ENCODE measurements around the gene TNNI2. TPM values are rescaled to one million over a fixed set of nuclear protein-coding genes. Genes with fewer than 3 reads are reported as not detected.
"Not testable (repeated sequence)": the region's sequence is repeated elsewhere in the genome, so short reads cannot be mapped to it uniquely, and the experiment has no call there.

TNNI2 gene
- total and polyA plus RNA-seq, 2 donors (not counting 1 experiment from before 2014, with no cell fraction given): 2.9 to 12.9 TPM

DNA sequence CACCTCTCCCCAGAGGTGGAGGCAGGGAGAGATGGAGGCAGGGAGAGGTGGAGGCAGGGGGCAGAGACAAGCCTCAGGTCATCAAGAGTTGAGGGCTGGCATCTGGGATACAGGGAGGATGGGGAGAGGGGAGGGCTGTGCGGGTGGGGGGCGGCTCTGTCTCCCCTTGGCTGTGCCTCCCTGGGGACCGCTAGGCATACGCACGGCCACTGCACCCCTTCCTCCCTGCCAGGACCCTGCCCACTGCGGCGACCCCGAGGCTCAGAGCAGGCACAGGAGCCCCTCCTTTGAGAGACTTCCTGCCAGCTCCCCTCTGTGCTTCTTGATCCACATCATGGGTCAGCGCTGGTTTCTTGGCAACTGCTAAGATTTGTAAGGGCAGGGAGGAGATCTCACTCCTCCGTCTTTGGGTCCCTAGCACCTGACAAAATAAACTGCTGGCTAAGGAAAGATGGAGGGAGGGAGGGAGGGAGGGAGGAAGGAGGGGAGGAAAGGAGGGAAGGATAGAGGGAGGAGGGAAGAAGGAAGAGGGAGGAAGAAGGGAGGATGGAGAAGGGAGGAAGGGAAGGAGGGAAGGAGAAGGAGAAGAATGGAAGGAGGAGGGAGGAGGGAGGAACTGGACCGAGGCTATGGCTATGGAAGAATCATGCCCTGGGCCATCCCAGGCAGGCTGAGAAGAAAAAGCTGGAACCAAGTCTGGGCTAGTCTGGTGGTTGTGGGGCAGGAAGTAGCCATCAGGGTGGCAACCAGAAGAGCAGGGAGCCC is 34.4 kb downstream of the TNNI2 start:
- CTCF ChIA-PET: interaction anchor here (1.1 kb wide), 1 partner anchor 9 kb away, joined by 5 read pairs; no protein-coding TSS in a partner anchor
- Mint-ChIP-seq H3K27me3 (no peaks in the 10 kb centered on the region), H3K4me3 (no peak overlapping the region), H3K27ac (peak overlapping the region; percentile 59), H3K9me3 (ENCODE audit: insufficient read depth) (no peaks in the 10 kb centered on the region), H3K4me1 (peaks cover 61% of the 10 kb centered on the region)
- no peak overlapping the region for H3K4me3 ChIP-seq (ENCODE audit: control extremely low read depth in 1 of 5, extremely low read depth in 1 of 5, insufficient read depth in 1 of 5, low read depth in 2 of 5, low read length in 4 of 5)
- DNase-seq: no peak
- H3K27ac ChIP-seq (ENCODE audit: low read length in 2 of 2): peak overlapping the region in 1 of 2 donors; percentile 62
- no peak overlapping the region for H3K9ac ChIP-seq (ENCODE audit: low read length)
- peak overlapping the region; percentile 12 for H3K4me2 ChIP-seq (replicated peaks; ENCODE audit: low read depth, low read length, poor library complexity, severe bottlenecking)
- POLR2A ChIA-PET: interaction anchor here (0.7 kb wide), 1 partner anchor 25 kb away, joined by 7 read pairs; no protein-coding TSS in a partner anchor
- H3K9me3 ChIP-seq (ENCODE audit: control extremely low read depth in 1 of 3, control insufficient read depth in 2 of 3, insufficient read depth in 1 of 3, low read length in 2 of 3): no peaks in the 10 kb centered on the region
- H3K4me1 ChIP-seq (ENCODE audit: control insufficient read depth in 2 of 2, insufficient read depth in 2 of 2, low read length in 2 of 2): peaks cover 34 to 85% of the 10 kb centered on the region in 2 donors
- TF ChIP-seq, protein P1, sequence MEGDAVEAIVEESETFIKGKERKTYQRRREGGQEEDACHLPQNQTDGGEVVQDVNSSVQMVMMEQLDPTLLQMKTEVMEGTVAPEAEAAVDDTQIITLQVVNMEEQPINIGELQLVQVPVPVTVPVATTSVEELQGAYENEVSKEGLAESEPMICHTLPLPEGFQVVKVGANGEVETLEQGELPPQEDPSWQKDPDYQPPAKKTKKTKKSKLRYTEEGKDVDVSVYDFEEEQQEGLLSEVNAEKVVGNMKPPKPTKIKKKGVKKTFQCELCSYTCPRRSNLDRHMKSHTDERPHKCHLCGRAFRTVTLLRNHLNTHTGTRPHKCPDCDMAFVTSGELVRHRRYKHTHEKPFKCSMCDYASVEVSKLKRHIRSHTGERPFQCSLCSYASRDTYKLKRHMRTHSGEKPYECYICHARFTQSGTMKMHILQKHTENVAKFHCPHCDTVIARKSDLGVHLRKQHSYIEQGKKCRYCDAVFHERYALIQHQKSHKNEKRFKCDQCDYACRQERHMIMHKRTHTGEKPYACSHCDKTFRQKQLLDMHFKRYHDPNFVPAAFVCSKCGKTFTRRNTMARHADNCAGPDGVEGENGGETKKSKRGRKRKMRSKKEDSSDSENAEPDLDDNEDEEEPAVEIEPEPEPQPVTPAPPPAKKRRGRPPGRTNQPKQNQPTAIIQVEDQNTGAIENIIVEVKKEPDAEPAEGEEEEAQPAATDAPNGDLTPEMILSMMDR (IDR thresholded peaks at IDR 0.05): no peak
- TF ChIP-seq EZH2 (IDR thresholded peaks at IDR 0.05; ENCODE audit: borderline replicate concordance, insufficient read depth, low read depth, low read length, poor library complexity, severe bottlenecking): no peak
- no peaks in the 10 kb centered on the region for H3K27me3 ChIP-seq (replicated peaks in 1 of 4; ENCODE audit: control extremely low read depth in 1 of 4, control insufficient read depth in 3 of 4, insufficient read depth in 4 of 4, low read length in 3 of 4)
- 86% methylated on average over 7 of the region's 11 CpGs for WGBS (ENCODE audit: insufficient coverage)
- intact Hi-C loops (cut with micrococcal nuclease): no loop called here
- H3K79me2 ChIP-seq (ENCODE audit: control insufficient read depth, insufficient read depth, low read length): peaks cover 92% of the 10 kb centered on the region
- H2AFZ ChIP-seq (ENCODE audit: insufficient read depth, low read depth, low read length, poor library complexity, severe bottlenecking): no peak overlapping the region
- H4K20me1 ChIP-seq (ENCODE audit: control insufficient read depth, insufficient read depth, low read length, poor library complexity, severe bottlenecking): peaks cover 100% of the 10 kb centered on the region
- H3K36me3 ChIP-seq (replicated peaks in 1 of 2; ENCODE audit: control extremely low read depth in 1 of 2, control insufficient read depth in 1 of 2, extremely low read depth in 1 of 2, insufficient read depth in 2 of 2, low read length in 1 of 2): peaks cover 0 to 17% of the 10 kb centered on the region in 2 experiments
- no peak for ATAC-seq (ENCODE audit: low read depth)

DNA sequence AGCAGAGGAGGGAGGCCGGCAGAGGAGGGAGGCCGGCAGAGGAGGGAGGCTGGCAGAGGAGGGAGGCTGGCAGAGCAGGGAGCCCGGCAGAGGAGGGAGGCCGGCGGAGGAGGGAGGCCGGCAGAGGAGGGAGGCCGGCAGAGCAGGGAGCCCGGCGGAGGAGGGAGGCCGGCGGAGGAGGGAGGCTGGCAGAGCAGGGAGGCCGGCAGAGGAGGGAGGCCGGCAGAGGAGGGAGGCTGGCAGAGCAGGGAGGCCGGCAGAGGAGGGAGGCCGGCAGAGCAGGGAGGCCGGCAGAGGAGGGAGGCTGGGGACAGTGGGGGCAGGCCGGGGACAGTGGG is 35.0 kb downstream of the TNNI2 start:
- ATAC-seq (ENCODE audit: low read depth); H3K27ac Mint-ChIP-seq; H3K9me3 ChIP-seq (ENCODE audit: control extremely low read depth in 1 of 3, control insufficient read depth in 2 of 3, insufficient read depth in 1 of 3, low read length in 2 of 3); DNase-seq; intact Hi-C loops (cut with micrococcal nuclease); H3K9me3 Mint-ChIP-seq (ENCODE audit: insufficient read depth); H3K27me3 Mint-ChIP-seq; H3K9ac ChIP-seq (ENCODE audit: low read length); H3K27me3 ChIP-seq (replicated peaks in 1 of 4; ENCODE audit: control extremely low read depth in 1 of 4, control insufficient read depth in 3 of 4, insufficient read depth in 4 of 4, low read length in 3 of 4); H3K4me3 Mint-ChIP-seq; H3K4me3 ChIP-seq (ENCODE audit: control extremely low read depth in 1 of 5, extremely low read depth in 1 of 5, insufficient read depth in 1 of 5, low read depth in 2 of 5, low read length in 4 of 5); H2AFZ ChIP-seq (ENCODE audit: insufficient read depth, low read depth, low read length, poor library complexity, severe bottlenecking): not testable (repeated sequence)
- Histone ChIP-seq H3K79me2 (ENCODE audit: control insufficient read depth, insufficient read depth, low read length) (peaks cover 92% of the 10 kb centered on the region), H4K20me1 (ENCODE audit: control insufficient read depth, insufficient read depth, low read length, poor library complexity, severe bottlenecking) (peaks cover 100% of the 10 kb centered on the region), H3K27ac (ENCODE audit: low read length in 2 of 2) (peak overlapping the region in 1 of 2 donors; percentile 62), H3K4me2 (replicated peaks; ENCODE audit: low read depth, low read length, poor library complexity, severe bottlenecking) (peak overlapping the region; percentile 12), H3K36me3 (replicated peaks in 1 of 2; ENCODE audit: control extremely low read depth in 1 of 2, control insufficient read depth in 1 of 2, extremely low read depth in 1 of 2, insufficient read depth in 2 of 2, low read length in 1 of 2) (peaks cover 0 to 17% of the 10 kb centered on the region in 2 experiments), H3K4me1 (ENCODE audit: control insufficient read depth in 2 of 2, insufficient read depth in 2 of 2, low read length in 2 of 2) (peaks cover 28 to 85% of the 10 kb centered on the region in 2 donors)
- ChIA-PET CTCF (interaction anchor here (1.1 kb wide), 1 partner anchor 9 kb away, joined by 5 read pairs; no protein-coding TSS in a partner anchor), POLR2A (interaction anchor here (0.7 kb wide), 1 partner anchor 26 kb away, joined by 7 read pairs; no protein-coding TSS in a partner anchor)
- H3K4me1 Mint-ChIP-seq: peaks cover 64% of the 10 kb centered on the region
- whole genome bisulfite sequencing (ENCODE audit: insufficient coverage): 89% methylated on average over 11 of the region's 17 CpGs

GRCh38 chr11:1874441-1875092 is 35.8 kb downstream of the TNNI2 start:
- CTCF ChIA-PET; H3K4me3 ChIP-seq (ENCODE audit: control extremely low read depth in 1 of 5, extremely low read depth in 1 of 5, insufficient read depth in 1 of 5, low read depth in 2 of 5, low read length in 4 of 5); ATAC-seq (ENCODE audit: low read depth); H2AFZ ChIP-seq (ENCODE audit: insufficient read depth, low read depth, low read length, poor library complexity, severe bottlenecking); intact Hi-C loops (cut with micrococcal nuclease); H3K27me3 ChIP-seq (replicated peaks in 1 of 4; ENCODE audit: control extremely low read depth in 1 of 4, control insufficient read depth in 3 of 4, insufficient read depth in 4 of 4, low read length in 3 of 4); H3K9me3 ChIP-seq (ENCODE audit: control extremely low read depth in 1 of 3, control insufficient read depth in 2 of 3, insufficient read depth in 1 of 3, low read length in 2 of 3); H3K9me3 Mint-ChIP-seq (ENCODE audit: insufficient read depth); DNase-seq; H3K4me2 ChIP-seq (replicated peaks; ENCODE audit: low read depth, low read length, poor library complexity, severe bottlenecking); H3K4me3 Mint-ChIP-seq; POLR2A ChIA-PET; H3K27ac ChIP-seq (ENCODE audit: low read length in 2 of 2); H3K27ac Mint-ChIP-seq; H3K27me3 Mint-ChIP-seq; H3K9ac ChIP-seq (ENCODE audit: low read length): not testable (repeated sequence)
- Histone ChIP-seq H3K36me3 (replicated peaks in 1 of 2; ENCODE audit: control extremely low read depth in 1 of 2, control insufficient read depth in 1 of 2, extremely low read depth in 1 of 2, insufficient read depth in 2 of 2, low read length in 1 of 2) (peaks cover 0 to 17% of the 10 kb centered on the region in 2 experiments), H3K79me2 (ENCODE audit: control insufficient read depth, insufficient read depth, low read length) (peaks cover 91% of the 10 kb centered on the region), H4K20me1 (ENCODE audit: control insufficient read depth, insufficient read depth, low read length, poor library complexity, severe bottlenecking) (peaks cover 100% of the 10 kb centered on the region), H3K4me1 (ENCODE audit: control insufficient read depth in 2 of 2, insufficient read depth in 2 of 2, low read length in 2 of 2) (peaks cover 27 to 83% of the 10 kb centered on the region in 2 donors)
- peaks cover 62% of the 10 kb centered on the region for H3K4me1 Mint-ChIP-seq
- WGBS (ENCODE audit: insufficient coverage): 91% methylated on average over 16 of the region's 17 CpGs
